Upper lobe of left lung (tissue), 6 donors: ENCODE data around the gene NR2F6. TPM values are rescaled to one million over a fixed set of nuclear protein-coding genes. Genes with fewer than 3 reads are reported as not detected.
A peak's percentile ranks its signal among the peaks of the same experiment; 100 is the strongest.

ENCODE experiments used
- ATAC-seq, 2 donors: fragments of 200-7000 bp; cut with Tn5 transposase; one replicate each; pipeline ENCODE4 v1.9.1; 2022; ENCODE audit warnings: mild to moderate bottlenecking in 2 of 2, moderate library complexity in 2 of 2; ENCODE audit not compliant: low FRiP score in 2 of 2
- DNase-seq, 2 donors: peaks; one replicate each; pipeline ENCODE4 v3.0.0-alpha.2; 2019 to 2020
- H3K27ac ChIP-seq, 4 donors: fragments of 200-600 bp; sonication (generic); one replicate each; pipeline ENCODE4 v1.5.1; 2016 to 2019
- H3K27me3 ChIP-seq, 4 donors: fragments of 200-600 bp; sonication (generic); one replicate each; pipeline ENCODE4 v1.5.1; 2017 to 2019
- H3K36me3 ChIP-seq, 4 donors: fragments of 200-600 bp; sonication (generic); one replicate each; pipeline ENCODE4 v1.5.1; 2016 to 2019
- H3K4me1 ChIP-seq, 4 donors: fragments of 200-600 bp; sonication (generic); one replicate each; pipeline ENCODE4 v1.5.1; 2018 to 2019
- H3K4me3 ChIP-seq, 4 donors: fragments of 200-600 bp; sonication (generic); one replicate each; pipeline ENCODE4 v1.5.1; 2017 to 2019; ENCODE audit warnings: mild to moderate bottlenecking in 2 of 4, moderate library complexity in 1 of 4
- H3K9me3 ChIP-seq, 4 donors: fragments of 200-600 bp; sonication (generic); one replicate each; pipeline ENCODE4 v1.5.1; 2018 to 2019
- CTCF ChIP-seq, 6 experiments: fragments of 450-650 bp in 4 of 6; fragments of 200-600 bp in 2 of 6; sonication (generic) in 2 of 6; IDR thresholded peaks; one replicate each; pipeline ENCODE4 v1.5.1; 2016 to 2019; ENCODE audit warnings: antibody characterized with exemption in 6 of 6
- EP300 ChIP-seq, 4 donors: sonication (generic); formaldehyde crosslinking; IDR thresholded peaks; one replicate each; pipeline ENCODE4 v1.5.1; 2017; ENCODE audit warnings: antibody characterized with exemption in 4 of 4, control low read depth in 2 of 4
- POLR2A ChIP-seq, 4 donors: fragments of 450-650 bp; IDR thresholded peaks; one replicate each; pipeline ENCODE4 v1.5.1; 2016 to 2017; ENCODE audit warnings: antibody characterized with exemption in 4 of 4, mild to moderate bottlenecking in 2 of 4
- POLR2AphosphoS5 ChIP-seq, 2 donors: sonication (generic); formaldehyde crosslinking; IDR thresholded peaks; one replicate each; pipeline ENCODE4 v1.5.1; 2017; ENCODE audit warnings: antibody characterized with exemption in 2 of 2
- WGBS, 2 donors: methylation state at CpG; one replicate each; pipeline ENCODE4 v1.1.5; 2017 to 2018; 5-methylcytosine and 5-hydroxymethylcytosine counted together
- total RNA-seq, 6 donors: library from RNA; depleted of rRNA in 4 of 6; stranded (reverse); fragments of >200 nt in 4 of 6; gene quantifications; one replicate each; pipeline versions ENCODE4 v1.1.0 to v1.2.1, GENCODE V29; 2016 to 2021
- donor health status: DM: no; HTN: no; CAD: no; lungs with moderate emphysema.
- donor health status: DM: no; HTN: yes; CAD: no; lungs with severe emphysema.

The NR2F6 gene
- total RNA-seq, 6 donors from 2014 or later, result 55.5 to 86.8 (median 63.1) TPM

- peaks cover 11 to 24% (median 15%) of the 10 kb centered on the region in 4 donors for H3K4me1 ChIP-seq
- DNase-seq (no peak), ATAC-seq (no peak)
- no peaks in the 10 kb centered on the region for H3K27me3 ChIP-seq
- no peaks in the 10 kb centered on the region for H3K9me3 ChIP-seq
- 75 to 78% methylated on average over 4 to 15 of the region's 15 CpGs for WGBS, 2 donors
- H3K36me3 ChIP-seq, result peaks cover 0 to 28% (median 6%) of the 10 kb centered on the region in 4 donors
- no peak for TF ChIP-seq CTCF (IDR thresholded peaks at IDR 0.05)
- TF ChIP-seq EP300 (IDR thresholded peaks at IDR 0.05), result no peak
- TF ChIP-seq POLR2AphosphoS5 (IDR thresholded peaks at IDR 0.05), result no peak
- TF ChIP-seq POLR2A (IDR thresholded peaks at IDR 0.05), result no peak
- peak overlapping the region in 1 of 4 donors; percentile 15 for H3K27ac ChIP-seq
- no peak overlapping the region for H3K4me3 ChIP-seq
Observed at GRCh38 chr19:17249887-17250548, 4.3 kb upstream of the NR2F6 start.

- ATAC-seq (no peak), DNase-seq (peak in 1 of 2 donors; percentile 75)
- H3K27me3 ChIP-seq, result no peaks in the 10 kb centered on the region
- peaks cover 16 to 32% (median 26%) of the 10 kb centered on the region in 4 donors for H3K4me1 ChIP-seq
- no peaks in the 10 kb centered on the region for H3K9me3 ChIP-seq
- no peak for TF ChIP-seq CTCF (IDR thresholded peaks at IDR 0.05)
- no peak for TF ChIP-seq POLR2A (IDR thresholded peaks at IDR 0.05)
- no peak for TF ChIP-seq POLR2AphosphoS5 (IDR thresholded peaks at IDR 0.05)
- TF ChIP-seq EP300 (IDR thresholded peaks at IDR 0.05), result no peak
- H3K36me3 ChIP-seq, result peaks cover 0 to 19% (median 4%) of the 10 kb centered on the region in 4 donors
- WGBS, 2 donors, result 73 to 76% methylated on average over 6 to 17 of the region's 21 CpGs
- peak overlapping the region in 3 of 4 donors; percentile 23 to 90 (median 55) for H3K27ac ChIP-seq
- H3K4me3 ChIP-seq, result no peak overlapping the region
Observed at GRCh38 chr19:17248011-17248776, 2.5 kb upstream of the NR2F6 start.

- H3K4me1 ChIP-seq, result peaks cover 28 to 46% (median 38%) of the 10 kb centered on the region in 4 donors
- H3K36me3 ChIP-seq, result peaks cover 0 to 10% (median 3%) of the 10 kb centered on the region in 4 donors
- no peaks in the 10 kb centered on the region for H3K27me3 ChIP-seq
- H3K27ac ChIP-seq, result peak overlapping the region; percentile 80 to 92 (median 89)
- WGBS, 2 donors, result 9 to 14% methylated on average over 16 to 20 of the region's 21 CpGs
- no peaks in the 10 kb centered on the region for H3K9me3 ChIP-seq
- DNase-seq, result peak in 1 of 2 donors; percentile 88
- TF ChIP-seq CTCF (IDR thresholded peaks at IDR 0.05), result no peak
- TF ChIP-seq EP300 (IDR thresholded peaks at IDR 0.05), result no peak
- TF ChIP-seq POLR2AphosphoS5 (IDR thresholded peaks at IDR 0.05), result peak in 1 of 2 donors; percentile 2
- peak in 1 of 4 donors; percentile 8 for TF ChIP-seq POLR2A (IDR thresholded peaks at IDR 0.05)
- ATAC-seq, result peak; percentile 12 to 42
- peak overlapping the region in 3 of 4 donors; percentile 92 to 96 (median 95) for H3K4me3 ChIP-seq
Observed at GRCh38 chr19:17246681-17247425, 1.1 kb upstream of the NR2F6 start.

GRCh38 chr19:17244618-17245534, 843 bp downstream of the NR2F6 start:
- TF ChIP-seq CTCF (IDR thresholded peaks at IDR 0.05) (no peak), POLR2AphosphoS5 (IDR thresholded peaks at IDR 0.05) (no peak), POLR2A (IDR thresholded peaks at IDR 0.05) (no peak), EP300 (IDR thresholded peaks at IDR 0.05) (no peak)
- peak in 1 of 2 donors; percentile 93 for DNase-seq
- Histone ChIP-seq H3K27ac (peak overlapping the region; percentile 81 to 90 (median 88)), H3K4me3 (peak overlapping the region; percentile 92 to 97 (median 96)), H3K27me3 (no peaks in the 10 kb centered on the region), H3K36me3 (peaks cover 0 to 6% (median 2%) of the 10 kb centered on the region in 4 donors), H3K9me3 (no peaks in the 10 kb centered on the region), H3K4me1 (peaks cover 28 to 63% (median 52%) of the 10 kb centered on the region in 4 donors)
- 0 to 10% methylated on average over 8 to 10 of the region's 100 CpGs for WGBS, 2 donors
- ATAC-seq, result no peak
